SU-DHL-6 (cell line): ENCODE results near the gene BAG3.

Experiments used
- CTCF ChIP-seq: fragments of 200-600 bp; sonication (generic); IDR thresholded peaks from one replicate; pipeline ENCODE4 v1.5.1; 2017; ENCODE audit warnings: antibody characterized with exemption, mild to moderate bottlenecking, low read length, moderate library complexity; ENCODE audit not compliant: insufficient read depth, poor library complexity, severe bottlenecking
- EZH2phosphoT487 ChIP-seq: fragments of 200-600 bp; sonication (generic), shearing (Covaris generic); conservative IDR thresholded peaks from 2 replicates; pipeline ENCODE4 v1.6.1; 2018; ENCODE audit warnings: mild to moderate bottlenecking, antibody characterized with exemption, low read length, moderate library complexity, mixed read lengths

- TF ChIP-seq CTCF, result no peak
- no peak for TF ChIP-seq EZH2phosphoT487
Observed at GRCh38 chr10:119723624-119724023, 72.4 kb downstream of the BAG3 start.
